Endothelial cell of umbilical vein (primary cell): ENCODE data around the gene CRAT. TPM values are rescaled to one million over a fixed set of nuclear protein-coding genes. Genes with fewer than 3 reads are reported as not detected.

Source experiments
- BruUV-seq: library from RNA; stranded (reverse); fragments of 400-500 nt; replicated peaks from 2 replicates; lab custom pipeline; 2021; lab: Mats Ljungman, UMichigan
- CTCF ChIA-PET: fragments of 300-600, 350-600 bp; sonication (Branson Sonifier 250); formaldehyde crosslinking; loops from one replicate; lab custom pipeline; 2021; ENCODE audit warnings: antibody characterized with exemption, inconsistent platforms; lab: Charles Lee
- POLR2A ChIA-PET: fragments of 300-600, 350-600 bp; sonication (Branson Sonifier 250); formaldehyde crosslinking; loops from one replicate; lab custom pipeline; 2021; ENCODE audit warnings: antibody characterized with exemption, inconsistent platforms; lab: Charles Lee
- DNase-seq: peaks from one replicate; pipeline ENCODE4 v3.0.0-alpha.2; 2011; ENCODE audit warnings: low read depth, low spot score
- FAIRE-seq: peaks from 2 replicates; lab custom pipeline; 2011; peaks lifted over from hg19 to GRCh38; lab: Jason Lieb, UNC
- H2AFZ ChIP-seq: 2 replicates; pipeline ENCODE4 v1.6.0; 2012; ENCODE audit warnings: low read depth, low read length, control low read depth, inconsistent platforms
- H3K27ac ChIP-seq: 2 replicates; pipeline ENCODE4 v1.5.1; 2011; ENCODE audit warnings: low read depth, mild to moderate bottlenecking, control low read depth, low read length, moderate library complexity; ENCODE audit not compliant: insufficient read depth
- H3K27me3 ChIP-seq, 2 experiments: 2 replicates each; pipeline versions ENCODE4 v1.6.0 to v1.6.1; 2011; ENCODE audit warnings: low read length in 2 of 2, mixed read lengths in 1 of 2; ENCODE audit not compliant: control insufficient read depth in 2 of 2, insufficient read depth in 2 of 2
- H3K36me3 ChIP-seq, 2 experiments: 2 replicates in 1 of 2; 3 replicates in 1 of 2; pipeline ENCODE4 v1.5.1; 2011; ENCODE audit warnings: low read length in 2 of 2, mild to moderate bottlenecking in 1 of 2, moderate library complexity in 1 of 2; ENCODE audit not compliant: control insufficient read depth in 2 of 2, insufficient read depth in 2 of 2; ENCODE audit errors: extremely low read depth in 1 of 2
- H3K4me1 ChIP-seq: 3 replicates; pipeline ENCODE4 v1.5.1; 2011; ENCODE audit warnings: mild to moderate bottlenecking, low read length; ENCODE audit not compliant: control insufficient read depth, insufficient read depth; ENCODE audit errors: extremely low read depth
- H3K4me2 ChIP-seq: 2 replicates; pipeline ENCODE4 v1.6.1; 2011; ENCODE audit warnings: low read length, control low read depth, mixed read lengths; ENCODE audit not compliant: insufficient read depth
- H3K4me3 ChIP-seq, 3 experiments: fragments of 200-600 bp in 1 of 3; sonication (generic), shearing (Covaris generic) in 1 of 3; replicated peaks in 1 of 3; 2 replicates each; pipeline ENCODE4 v1.5.1; 2011 to 2016; ENCODE audit warnings: control low read depth in 3 of 3, low read length in 3 of 3, mild to moderate bottlenecking in 2 of 3, inconsistent platforms in 1 of 3, low read depth in 1 of 3, moderate library complexity in 1 of 3; ENCODE audit not compliant: insufficient read depth in 1 of 3
- H3K79me2 ChIP-seq: 2 replicates; pipeline ENCODE4 v1.6.0; 2012; ENCODE audit warnings: low read length, inconsistent platforms; ENCODE audit not compliant: control insufficient read depth, insufficient read depth
- H3K9ac ChIP-seq: replicated peaks from 2 replicates; pipeline ENCODE3; 2011; ENCODE audit warnings: low read length, control low read depth; ENCODE audit not compliant: insufficient read depth; ENCODE audit errors: extremely low read depth
- H3K9me1 ChIP-seq: replicated peaks from 3 replicates; pipeline ENCODE4 v1.6.0; 2011; ENCODE audit warnings: mild to moderate bottlenecking, low read length; ENCODE audit not compliant: control insufficient read depth, insufficient read depth; ENCODE audit errors: extremely low read depth
- H3K9me3 ChIP-seq: replicated peaks from 2 replicates; pipeline ENCODE4 v1.5.1; 2012; ENCODE audit warnings: low read length, inconsistent platforms; ENCODE audit not compliant: control insufficient read depth, insufficient read depth
- H4K20me1 ChIP-seq: replicated peaks from 2 replicates; pipeline ENCODE3; 2011; ENCODE audit warnings: mild to moderate bottlenecking, low read length; ENCODE audit not compliant: control insufficient read depth, insufficient read depth; ENCODE audit errors: extremely low read depth
- EZH2 ChIP-seq: IDR thresholded peaks from 2 replicates; pipeline ENCODE4 v1.6.1; 2012; ENCODE audit warnings: borderline replicate concordance, low read depth, mild to moderate bottlenecking, moderate library complexity, low read length, inconsistent platforms; ENCODE audit not compliant: severe bottlenecking
- FOS ChIP-seq: IDR thresholded peaks from 2 replicates; pipeline ENCODE4 v1.6.1; 2011; ENCODE audit warnings: mild to moderate bottlenecking, low read length, moderate library complexity, borderline replicate concordance; ENCODE audit not compliant: insufficient read depth
- GATA2 ChIP-seq: IDR thresholded peaks from 2 replicates; pipeline ENCODE4 v1.7.0; 2011; ENCODE audit warnings: low read depth, mild to moderate bottlenecking, moderate library complexity, mixed read lengths, low read length; ENCODE audit not compliant: insufficient read length, insufficient read depth
- JUN ChIP-seq: IDR thresholded peaks from 2 replicates; pipeline ENCODE4 v1.6.1; 2011; ENCODE audit warnings: borderline replicate concordance, low read depth; ENCODE audit not compliant: insufficient read length, insufficient read depth
- MYC ChIP-seq: IDR thresholded peaks from one replicate; pipeline ENCODE4 v1.6.1; 2011; ENCODE audit warnings: mild to moderate bottlenecking, low read depth, low read length
- POLR2A ChIP-seq: IDR thresholded peaks from 2 replicates; pipeline ENCODE4 v1.6.1; 2012; ENCODE audit warnings: low read depth, mild to moderate bottlenecking, control low read depth, low read length
- POLR2AphosphoS5 ChIP-seq: IDR thresholded peaks from 2 replicates; pipeline ENCODE4 v1.6.1; 2012; ENCODE audit warnings: low read depth, mild to moderate bottlenecking, control low read depth, low read length, moderate library complexity; ENCODE audit not compliant: insufficient read depth
- dilution Hi-C: fragments of 300-500 bp; cut with MboI; formaldehyde crosslinking; loops from one replicate; pipeline ENCODE4 v1.15.0; 2019; ENCODE audit warnings: low sequenced_read_pairs; ENCODE audit not compliant: extremely low pct_ligation_motif_present
- intact Hi-C: fragments of 100-400 bp; cut with micrococcal nuclease; formaldehyde crosslinking; loops from one replicate; pipeline ENCODE4 v1.10.0; 2022
- polyA plus RNA-seq, 4 experiments: library from polyadenylated mRNA; depleted of rRNA in 3 of 4; stranded (reverse) in 3 of 4; unstranded in 1 of 4; fragments of >200 nt; gene quantifications; 2 replicates each; pipeline versions ENCODE4 v1.2.1 to v1.2.3, GENCODE V29; 2011 to 2012; ENCODE audit warnings: missing spikeins in 1 of 4
- total RNA-seq: library from RNA; stranded (reverse); gene quantifications from 2 replicates; pipeline ENCODE4 v1.2.3, GENCODE V29; 2021
- TF ChIP-seq, protein P1 (sequence below), 2 donors: IDR thresholded peaks; 1 replicate in 1 of 2; 2 replicates in 1 of 2; pipeline ENCODE4 v1.5.1; 2011; ENCODE audit warnings: low read length in 2 of 2, mild to moderate bottlenecking in 2 of 2, moderate library complexity in 2 of 2, control low read depth in 1 of 2, inconsistent platforms in 1 of 2, low read depth in 1 of 2; ENCODE audit not compliant: insufficient read depth in 1 of 2; ENCODE audit errors: extremely low read depth in 1 of 2
- TF ChIP-seq, protein P2 (sequence below): IDR thresholded peaks from 2 replicates; pipeline ENCODE4 v1.6.1; 2011; ENCODE audit not compliant: insufficient read depth, insufficient read length

Gene CRAT
- total and polyA plus RNA-seq, 2 donors (not counting 3 experiments of a cell fraction or from before 2014, with no cell fraction given): 34.2 to 55.3 TPM

DNA sequence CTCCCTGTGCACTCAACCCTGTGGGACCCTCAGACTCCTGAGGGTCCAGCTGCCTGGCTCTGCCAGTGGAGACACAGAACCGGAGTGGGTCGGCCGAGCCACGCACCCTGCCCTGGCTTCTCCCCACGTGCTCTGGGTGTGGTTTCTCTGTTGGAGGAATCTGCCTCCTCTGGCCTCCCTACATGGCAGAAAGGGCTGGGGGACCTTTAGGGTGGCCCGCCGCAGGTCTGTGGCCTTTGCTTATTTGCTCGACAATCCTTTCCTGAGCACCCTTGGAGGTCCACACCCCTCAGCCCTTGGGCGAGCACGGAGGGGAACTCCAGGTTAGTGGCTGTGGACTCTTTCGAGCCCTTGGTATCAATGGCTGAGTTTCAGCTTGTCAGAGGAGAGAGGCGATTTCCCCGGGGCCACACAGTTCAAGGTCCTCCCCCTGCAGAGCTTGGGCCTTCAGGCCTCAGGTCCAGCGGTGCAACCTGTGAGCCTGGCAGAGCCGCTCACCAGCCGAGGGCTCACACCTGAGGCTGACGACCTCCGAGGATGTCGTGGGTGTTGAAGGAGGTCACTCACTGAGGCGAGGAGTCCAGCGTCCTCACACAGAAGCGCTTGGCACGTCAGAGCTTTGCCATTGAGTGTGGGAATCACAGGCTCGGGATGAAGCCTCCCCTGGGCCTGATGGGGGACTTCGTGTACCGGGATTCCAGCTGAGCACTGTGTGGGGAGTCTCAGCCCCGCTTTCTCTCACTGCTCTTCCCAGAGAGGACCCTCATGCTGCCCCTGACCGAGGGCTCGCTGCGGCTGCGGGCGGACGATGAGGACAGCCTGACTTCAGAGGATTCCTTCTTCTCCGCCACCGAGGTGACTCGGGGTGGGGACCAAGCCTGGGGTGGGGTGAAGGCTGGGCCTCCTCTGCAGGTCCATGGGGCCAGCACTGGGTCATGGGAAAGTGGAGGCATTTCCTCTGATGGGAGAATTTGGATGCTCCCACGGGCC is 50.5 kb downstream of the CRAT start:
- H2AFZ ChIP-seq: no peak overlapping the region
- FAIRE-seq: no peak
- no peak overlapping the region for H3K27ac ChIP-seq
- intact Hi-C loops (no loop called here), dilution Hi-C loops (no loop called here)
- peaks cover 0 to 24% of the 10 kb centered on the region in 2 experiments for H3K36me3 ChIP-seq
- no TSS peak for BruUV-seq
- peaks cover 5% of the 10 kb centered on the region for H3K4me1 ChIP-seq
- H3K9me3 ChIP-seq: no peaks in the 10 kb centered on the region
- H4K20me1 ChIP-seq: no peaks in the 10 kb centered on the region
- TF ChIP-seq GATA2 (no peak), POLR2AphosphoS5 (no peak), JUN (no peak), MYC (no peak), FOS (no peak), EZH2 (no peak), POLR2A (no peak)
- TF ChIP-seq, protein P1, sequence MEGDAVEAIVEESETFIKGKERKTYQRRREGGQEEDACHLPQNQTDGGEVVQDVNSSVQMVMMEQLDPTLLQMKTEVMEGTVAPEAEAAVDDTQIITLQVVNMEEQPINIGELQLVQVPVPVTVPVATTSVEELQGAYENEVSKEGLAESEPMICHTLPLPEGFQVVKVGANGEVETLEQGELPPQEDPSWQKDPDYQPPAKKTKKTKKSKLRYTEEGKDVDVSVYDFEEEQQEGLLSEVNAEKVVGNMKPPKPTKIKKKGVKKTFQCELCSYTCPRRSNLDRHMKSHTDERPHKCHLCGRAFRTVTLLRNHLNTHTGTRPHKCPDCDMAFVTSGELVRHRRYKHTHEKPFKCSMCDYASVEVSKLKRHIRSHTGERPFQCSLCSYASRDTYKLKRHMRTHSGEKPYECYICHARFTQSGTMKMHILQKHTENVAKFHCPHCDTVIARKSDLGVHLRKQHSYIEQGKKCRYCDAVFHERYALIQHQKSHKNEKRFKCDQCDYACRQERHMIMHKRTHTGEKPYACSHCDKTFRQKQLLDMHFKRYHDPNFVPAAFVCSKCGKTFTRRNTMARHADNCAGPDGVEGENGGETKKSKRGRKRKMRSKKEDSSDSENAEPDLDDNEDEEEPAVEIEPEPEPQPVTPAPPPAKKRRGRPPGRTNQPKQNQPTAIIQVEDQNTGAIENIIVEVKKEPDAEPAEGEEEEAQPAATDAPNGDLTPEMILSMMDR (IDR thresholded peaks at IDR 0.05; ENCODE audit: extremely low read depth in 1 of 2, insufficient read depth in 1 of 2, low read depth in 1 of 2, low read length in 2 of 2): no peak
- TF ChIP-seq, protein P2, sequence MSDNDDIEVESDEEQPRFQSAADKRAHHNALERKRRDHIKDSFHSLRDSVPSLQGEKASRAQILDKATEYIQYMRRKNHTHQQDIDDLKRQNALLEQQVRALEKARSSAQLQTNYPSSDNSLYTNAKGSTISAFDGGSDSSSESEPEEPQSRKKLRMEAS: no peak
- no peak for DNase-seq
- POLR2A ChIA-PET: no interaction called here
- CTCF ChIA-PET: interaction anchor here (1.4 kb wide), 1 partner anchor 14 kb away, joined by 5 read pairs; no protein-coding TSS in a partner anchor
- no peaks in the 10 kb centered on the region for H3K27me3 ChIP-seq
- no peaks in the 10 kb centered on the region for H3K9me1 ChIP-seq
- H3K9ac ChIP-seq: no peak overlapping the region
- H3K4me3 ChIP-seq: no peak overlapping the region
- no peak overlapping the region for H3K4me2 ChIP-seq
- no peaks in the 10 kb centered on the region for H3K79me2 ChIP-seq
